SK-N-SH treated with all-trans-retinoic acid at 6 μM for 48 hours (cell line): Measurements from ENCODE around the gene NKAP.

Source experiments
- ATAC-seq: fragments of 200-7000 bp; cut with Tn5 transposase; 3 replicates; pipeline ENCODE4 v1.9.1; 2020; ENCODE audit warnings: mild to moderate bottlenecking, moderate library complexity
- ARNTL ChIP-seq: fragments of 450-650 bp; formaldehyde crosslinking; IDR thresholded peaks from 2 replicates; pipeline ENCODE4 v1.5.0; 2020; ENCODE audit warnings: low read depth, mild to moderate bottlenecking, moderate library complexity, borderline replicate concordance
- BACH2 ChIP-seq: fragments of 250-450 bp; sonication (Bioruptor Pico); IDR thresholded peaks from 2 replicates; pipeline ENCODE4 v1.9.0; 2021; ENCODE audit warnings: mild to moderate bottlenecking, borderline replicate concordance
- CSDC2 ChIP-seq: fragments of 250-450 bp; sonication (Bioruptor Pico); IDR thresholded peaks from 2 replicates; pipeline ENCODE4 v1.5.0; 2020; ENCODE audit warnings: mild to moderate bottlenecking, moderate library complexity
- ISL1 ChIP-seq: fragments of 250-450 bp; sonication (Bioruptor Pico); IDR thresholded peaks from 2 replicates; pipeline ENCODE4 v2.1.2; 2022; ENCODE audit warnings: mild to moderate bottlenecking, moderate library complexity
- OSR1 ChIP-seq: fragments of 250-450 bp; sonication (Bioruptor Pico); IDR thresholded peaks from 2 replicates; pipeline ENCODE4 v1.8.0; 2022; ENCODE audit warnings: moderate library complexity, mild to moderate bottlenecking, inconsistent platforms
- RARB ChIP-seq: fragments of 250-450 bp; sonication (Bioruptor Pico); IDR thresholded peaks from 2 replicates; pipeline ENCODE4 v1.8.0; 2021; ENCODE audit warnings: mild to moderate bottlenecking, moderate library complexity
- SNAI2 ChIP-seq: fragments of 250-450 bp; sonication (Bioruptor Pico); IDR thresholded peaks from 2 replicates; pipeline ENCODE4 v1.5.0; 2020; ENCODE audit warnings: mild to moderate bottlenecking, moderate library complexity
- TOX ChIP-seq: fragments of 250-450 bp; sonication (Bioruptor Pico); IDR thresholded peaks from 2 replicates; pipeline ENCODE4 v1.8.0; 2021; ENCODE audit warnings: mild to moderate bottlenecking, moderate library complexity, borderline replicate concordance
- ZC3H10 ChIP-seq: fragments of 250-450 bp; sonication (Bioruptor Pico); IDR thresholded peaks from 2 replicates; pipeline ENCODE4 v1.5.1; 2021; ENCODE audit warnings: mild to moderate bottlenecking, moderate library complexity
- ZFP3 ChIP-seq: fragments of 250-450 bp; sonication (Bioruptor Pico); IDR thresholded peaks from 2 replicates; pipeline ENCODE4 v1.5.0; 2020; ENCODE audit warnings: mild to moderate bottlenecking, moderate library complexity
- ZFP30 ChIP-seq: fragments of 450-650 bp; formaldehyde crosslinking; IDR thresholded peaks from 2 replicates; pipeline ENCODE4 v1.5.0; 2022; ENCODE audit warnings: mild to moderate bottlenecking, moderate library complexity
- ZNF70 ChIP-seq: fragments of 450-650 bp; formaldehyde crosslinking; IDR thresholded peaks from 2 replicates; pipeline ENCODE4 v1.5.0; 2020; ENCODE audit warnings: mild to moderate bottlenecking, moderate library complexity
- ZNF8 ChIP-seq: fragments of 450-650 bp; formaldehyde crosslinking; IDR thresholded peaks from 2 replicates; pipeline ENCODE4 v1.5.0; 2020; ENCODE audit warnings: mild to moderate bottlenecking, moderate library complexity
- TF ChIP-seq, protein P1 (sequence below): fragments of 250-450 bp; sonication (Bioruptor Pico); IDR thresholded peaks from 2 replicates; pipeline ENCODE4 v1.5.0; 2020; ENCODE audit warnings: mild to moderate bottlenecking, moderate library complexity
- TF ChIP-seq, protein P2 (sequence below): fragments of 250-450 bp; sonication (Bioruptor Pico); IDR thresholded peaks from 2 replicates; pipeline ENCODE4 v1.8.0; 2020; ENCODE audit warnings: mild to moderate bottlenecking, moderate library complexity, borderline replicate concordance
- TF ChIP-seq, protein P3 (sequence below): fragments of 250-450 bp; sonication (Bioruptor Pico); IDR thresholded peaks from 2 replicates; pipeline ENCODE4 v1.5.1; 2020; ENCODE audit warnings: low read depth, mild to moderate bottlenecking, moderate library complexity
- TF ChIP-seq, protein P4 (sequence below): fragments of 250-450 bp; sonication (Bioruptor Pico); IDR thresholded peaks from 2 replicates; pipeline ENCODE4 v1.8.0; 2021; ENCODE audit warnings: low read depth, mild to moderate bottlenecking, moderate library complexity, borderline replicate concordance
- TF ChIP-seq, protein P5 (sequence below): fragments of 250-450 bp; sonication (Bioruptor Pico); IDR thresholded peaks from 2 replicates; pipeline ENCODE4 v1.5.1; 2021; ENCODE audit warnings: mild to moderate bottlenecking, moderate library complexity

NKAP gene

DNA sequence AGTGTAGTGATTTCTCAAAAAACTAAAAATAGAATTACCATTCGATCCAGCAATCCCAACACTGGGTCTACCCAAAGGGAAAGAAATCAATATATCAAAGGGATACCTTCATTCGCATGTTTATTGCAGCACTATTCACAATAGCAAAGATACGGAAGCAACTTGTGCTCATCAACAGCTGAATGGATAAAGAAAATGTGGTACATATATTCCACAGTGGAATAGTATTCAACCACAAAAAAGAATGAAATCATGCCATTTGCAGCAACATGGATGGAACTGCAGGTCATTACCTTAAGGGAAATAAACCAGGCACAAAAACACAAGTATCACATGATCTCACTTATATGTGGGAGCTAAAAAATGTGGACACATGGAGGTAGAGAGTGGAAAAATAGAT lies 42.7 kb upstream of the NKAP start:
- TF ChIP-seq ZNF8 (peak; percentile 75), BACH2 (CRISPR knock-in tag) (no peak)
- no peak for ATAC-seq

DNA sequence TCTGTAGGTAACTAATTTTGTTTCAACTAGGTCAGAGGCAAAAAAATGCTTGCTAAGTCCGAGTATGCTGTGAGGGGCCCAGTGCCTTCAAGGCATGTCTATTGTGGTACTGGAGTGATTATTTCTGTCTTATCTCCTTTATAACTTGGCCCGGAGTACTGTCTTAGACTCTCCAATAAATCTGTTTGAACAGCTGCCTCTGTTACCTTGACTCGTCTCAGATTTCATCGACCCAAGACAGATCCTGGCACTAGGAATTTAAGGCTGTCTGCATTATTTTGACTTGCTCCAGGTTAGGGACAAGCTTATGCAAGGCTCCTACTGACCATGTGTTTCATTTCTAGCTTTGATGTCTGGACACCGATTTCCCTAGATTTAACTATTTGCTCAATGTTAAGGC lies 41.1 kb upstream of the NKAP start:
- TF ChIP-seq ZFP30 (no peak), ISL1 (CRISPR knock-in tag) (no peak), ZNF8 (no peak), OSR1 (CRISPR knock-in tag) (no peak), ARNTL (CRISPR knock-in tag) (no peak), TOX (CRISPR knock-in tag) (no peak), BACH2 (CRISPR knock-in tag) (no peak)
- TF ChIP-seq, protein P1, sequence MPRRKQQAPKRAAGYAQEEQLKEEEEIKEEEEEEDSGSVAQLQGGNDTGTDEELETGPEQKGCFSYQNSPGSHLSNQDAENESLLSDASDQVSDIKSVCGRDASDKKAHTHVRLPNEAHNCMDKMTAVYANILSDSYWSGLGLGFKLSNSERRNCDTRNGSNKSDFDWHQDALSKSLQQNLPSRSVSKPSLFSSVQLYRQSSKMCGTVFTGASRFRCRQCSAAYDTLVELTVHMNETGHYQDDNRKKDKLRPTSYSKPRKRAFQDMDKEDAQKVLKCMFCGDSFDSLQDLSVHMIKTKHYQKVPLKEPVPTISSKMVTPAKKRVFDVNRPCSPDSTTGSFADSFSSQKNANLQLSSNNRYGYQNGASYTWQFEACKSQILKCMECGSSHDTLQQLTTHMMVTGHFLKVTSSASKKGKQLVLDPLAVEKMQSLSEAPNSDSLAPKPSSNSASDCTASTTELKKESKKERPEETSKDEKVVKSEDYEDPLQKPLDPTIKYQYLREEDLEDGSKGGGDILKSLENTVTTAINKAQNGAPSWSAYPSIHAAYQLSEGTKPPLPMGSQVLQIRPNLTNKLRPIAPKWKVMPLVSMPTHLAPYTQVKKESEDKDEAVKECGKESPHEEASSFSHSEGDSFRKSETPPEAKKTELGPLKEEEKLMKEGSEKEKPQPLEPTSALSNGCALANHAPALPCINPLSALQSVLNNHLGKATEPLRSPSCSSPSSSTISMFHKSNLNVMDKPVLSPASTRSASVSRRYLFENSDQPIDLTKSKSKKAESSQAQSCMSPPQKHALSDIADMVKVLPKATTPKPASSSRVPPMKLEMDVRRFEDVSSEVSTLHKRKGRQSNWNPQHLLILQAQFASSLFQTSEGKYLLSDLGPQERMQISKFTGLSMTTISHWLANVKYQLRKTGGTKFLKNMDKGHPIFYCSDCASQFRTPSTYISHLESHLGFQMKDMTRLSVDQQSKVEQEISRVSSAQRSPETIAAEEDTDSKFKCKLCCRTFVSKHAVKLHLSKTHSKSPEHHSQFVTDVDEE, result no peak
- TF ChIP-seq, protein P2, sequence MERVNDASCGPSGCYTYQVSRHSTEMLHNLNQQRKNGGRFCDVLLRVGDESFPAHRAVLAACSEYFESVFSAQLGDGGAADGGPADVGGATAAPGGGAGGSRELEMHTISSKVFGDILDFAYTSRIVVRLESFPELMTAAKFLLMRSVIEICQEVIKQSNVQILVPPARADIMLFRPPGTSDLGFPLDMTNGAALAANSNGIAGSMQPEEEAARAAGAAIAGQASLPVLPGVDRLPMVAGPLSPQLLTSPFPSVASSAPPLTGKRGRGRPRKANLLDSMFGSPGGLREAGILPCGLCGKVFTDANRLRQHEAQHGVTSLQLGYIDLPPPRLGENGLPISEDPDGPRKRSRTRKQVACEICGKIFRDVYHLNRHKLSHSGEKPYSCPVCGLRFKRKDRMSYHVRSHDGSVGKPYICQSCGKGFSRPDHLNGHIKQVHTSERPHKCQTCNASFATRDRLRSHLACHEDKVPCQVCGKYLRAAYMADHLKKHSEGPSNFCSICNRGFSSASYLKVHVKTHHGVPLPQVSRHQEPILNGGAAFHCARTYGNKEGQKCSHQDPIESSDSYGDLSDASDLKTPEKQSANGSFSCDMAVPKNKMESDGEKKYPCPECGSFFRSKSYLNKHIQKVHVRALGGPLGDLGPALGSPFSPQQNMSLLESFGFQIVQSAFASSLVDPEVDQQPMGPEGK (CRISPR knock-in tag), result no peak
- TF ChIP-seq, protein P3, sequence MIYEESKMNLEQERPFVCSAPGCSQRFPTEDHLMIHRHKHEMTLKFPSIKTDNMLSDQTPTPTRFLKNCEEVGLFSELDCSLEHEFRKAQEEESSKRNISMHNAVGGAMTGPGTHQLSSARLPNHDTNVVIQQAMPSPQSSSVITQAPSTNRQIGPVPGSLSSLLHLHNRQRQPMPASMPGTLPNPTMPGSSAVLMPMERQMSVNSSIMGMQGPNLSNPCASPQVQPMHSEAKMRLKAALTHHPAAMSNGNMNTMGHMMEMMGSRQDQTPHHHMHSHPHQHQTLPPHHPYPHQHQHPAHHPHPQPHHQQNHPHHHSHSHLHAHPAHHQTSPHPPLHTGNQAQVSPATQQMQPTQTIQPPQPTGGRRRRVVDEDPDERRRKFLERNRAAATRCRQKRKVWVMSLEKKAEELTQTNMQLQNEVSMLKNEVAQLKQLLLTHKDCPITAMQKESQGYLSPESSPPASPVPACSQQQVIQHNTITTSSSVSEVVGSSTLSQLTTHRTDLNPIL (CRISPR knock-in tag), result no peak
- ATAC-seq, result no peak

DNA sequence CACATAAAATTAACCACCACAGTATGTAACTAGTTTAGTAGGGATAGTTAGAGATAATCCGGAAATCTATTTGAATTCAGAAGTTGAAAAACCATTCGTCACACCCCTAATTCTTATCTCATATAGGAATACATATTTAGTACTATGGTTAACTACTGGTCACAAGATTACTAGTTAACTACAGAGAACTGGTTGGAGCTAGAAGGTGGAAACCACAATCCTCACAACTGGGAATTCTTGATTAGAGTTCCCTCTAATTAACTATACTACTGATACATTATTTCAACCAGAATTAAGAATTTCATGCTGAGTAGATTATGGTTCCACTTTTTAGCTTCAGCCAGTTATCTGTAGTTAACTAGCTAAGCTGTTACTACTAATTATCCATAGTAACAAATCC lies 39.9 kb upstream of the NKAP start:
- ATAC-seq, result no peak
- TF ChIP-seq, protein P4, sequence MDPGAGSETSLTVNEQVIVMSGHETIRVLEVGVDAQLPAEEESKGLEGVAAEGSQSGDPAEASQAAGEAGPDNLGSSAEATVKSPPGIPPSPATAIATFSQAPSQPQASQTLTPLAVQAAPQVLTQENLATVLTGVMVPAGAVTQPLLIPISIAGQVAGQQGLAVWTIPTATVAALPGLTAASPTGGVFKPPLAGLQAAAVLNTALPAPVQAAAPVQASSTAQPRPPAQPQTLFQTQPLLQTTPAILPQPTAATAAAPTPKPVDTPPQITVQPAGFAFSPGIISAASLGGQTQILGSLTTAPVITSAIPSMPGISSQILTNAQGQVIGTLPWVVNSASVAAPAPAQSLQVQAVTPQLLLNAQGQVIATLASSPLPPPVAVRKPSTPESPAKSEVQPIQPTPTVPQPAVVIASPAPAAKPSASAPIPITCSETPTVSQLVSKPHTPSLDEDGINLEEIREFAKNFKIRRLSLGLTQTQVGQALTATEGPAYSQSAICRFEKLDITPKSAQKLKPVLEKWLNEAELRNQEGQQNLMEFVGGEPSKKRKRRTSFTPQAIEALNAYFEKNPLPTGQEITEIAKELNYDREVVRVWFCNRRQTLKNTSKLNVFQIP (CRISPR knock-in tag), result no peak
- TF ChIP-seq BACH2 (CRISPR knock-in tag) (no peak), RARB (CRISPR knock-in tag) (no peak), ZFP3 (CRISPR knock-in tag) (no peak), ZFP30 (no peak), ISL1 (CRISPR knock-in tag) (no peak), ZC3H10 (no peak), ZNF8 (no peak), SNAI2 (no peak), ZNF70 (no peak), CSDC2 (CRISPR knock-in tag) (no peak)
- TF ChIP-seq, protein P1, result no peak
- TF ChIP-seq, protein P5, sequence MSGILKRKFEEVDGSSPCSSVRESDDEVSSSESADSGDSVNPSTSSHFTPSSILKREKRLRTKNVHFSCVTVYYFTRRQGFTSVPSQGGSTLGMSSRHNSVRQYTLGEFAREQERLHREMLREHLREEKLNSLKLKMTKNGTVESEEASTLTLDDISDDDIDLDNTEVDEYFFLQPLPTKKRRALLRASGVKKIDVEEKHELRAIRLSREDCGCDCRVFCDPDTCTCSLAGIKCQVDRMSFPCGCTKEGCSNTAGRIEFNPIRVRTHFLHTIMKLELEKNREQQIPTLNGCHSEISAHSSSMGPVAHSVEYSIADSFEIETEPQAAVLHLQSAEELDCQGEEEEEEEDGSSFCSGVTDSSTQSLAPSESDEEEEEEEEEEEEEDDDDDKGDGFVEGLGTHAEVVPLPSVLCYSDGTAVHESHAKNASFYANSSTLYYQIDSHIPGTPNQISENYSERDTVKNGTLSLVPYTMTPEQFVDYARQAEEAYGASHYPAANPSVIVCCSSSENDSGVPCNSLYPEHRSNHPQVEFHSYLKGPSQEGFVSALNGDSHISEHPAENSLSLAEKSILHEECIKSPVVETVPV (CRISPR knock-in tag), result no peak
